ENCODE data around the gene CACNA2D2. TPM values are rescaled to one million over a fixed set of nuclear protein-coding genes. Genes with fewer than 3 reads are reported as not detected.

CACNA2D2 gene
- total and polyA plus RNA-seq, 2 of the 13 experiments (the other 11 are each of a cell fraction or from before 2014, with no cell fraction given), result not detected

DNA sequence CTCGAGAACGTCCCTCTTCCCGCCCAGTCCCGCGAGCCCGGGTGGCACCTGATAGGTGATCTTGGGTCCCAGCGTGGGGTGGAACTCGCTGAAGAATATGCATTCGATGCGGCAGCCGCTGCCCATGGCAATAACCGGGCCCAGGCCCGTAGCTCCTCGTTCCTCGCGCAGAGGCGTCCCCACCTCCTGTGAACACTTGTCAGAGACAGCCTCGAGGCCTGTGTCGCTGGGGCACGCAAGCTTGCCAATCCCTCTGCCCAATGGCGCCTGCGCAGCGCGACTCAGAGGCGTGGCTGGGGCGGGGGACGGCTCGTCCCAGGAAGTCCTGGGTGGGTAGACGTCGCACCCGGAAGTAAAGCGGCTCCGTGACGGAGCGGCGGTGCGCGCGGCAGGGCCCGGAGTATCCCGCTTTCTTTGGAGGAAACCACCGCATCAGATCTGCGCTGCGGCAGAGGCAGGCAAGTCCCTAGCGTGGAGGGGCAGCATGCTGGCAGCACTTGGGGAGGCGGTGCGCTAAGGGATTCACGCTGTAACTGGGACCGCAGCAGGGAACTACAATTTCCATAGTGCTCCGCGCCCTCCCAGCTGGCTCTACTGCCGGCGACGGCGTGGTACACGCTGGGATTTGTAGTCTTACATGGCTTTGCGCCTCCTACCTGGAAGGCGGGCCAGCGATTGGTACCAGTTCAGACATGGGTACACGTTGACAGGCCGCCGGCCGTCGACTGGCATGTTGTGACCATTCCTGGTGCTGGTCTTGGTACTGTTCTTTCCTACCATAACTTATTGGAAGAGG, 152.7 kb downstream of the CACNA2D2 start, which contains the start of the genes CYB561D2 and NPRL2 (continued):
- TF ChIP-seq ZBTB3 (CRISPR knock-in tag; IDR thresholded peaks at IDR 0.05; ENCODE audit: borderline replicate concordance, low read depth), result 0 out of 2 replicates have a peak, but pooled peaks have one; percentile 68
- peak; percentile 92 for TF ChIP-seq PHF8 (CRISPR knock-in tag; IDR thresholded peaks at IDR 0.05)
- peak; percentile 98 for TF ChIP-seq HCFC1 (IDR thresholded peaks at IDR 0.05; ENCODE audit: low read depth, low read length)
- no peak for TF ChIP-seq NFRKB (IDR thresholded peaks at IDR 0.05)
- TF ChIP-seq YEATS2 (CRISPR knock-in tag; IDR thresholded peaks at IDR 0.05; ENCODE audit: borderline replicate concordance), result peak; percentile 87
- TF ChIP-seq PAX8 (CRISPR knock-in tag; IDR thresholded peaks at IDR 0.05; ENCODE audit: borderline replicate concordance), result no peak; the same call in 1 of the 2 replicates
- peak; percentile 86; the same call in 1 of the 2 replicates for TF ChIP-seq PCBP1 (IDR thresholded peaks at IDR 0.05; ENCODE audit: borderline replicate concordance, low read depth, low read length)
- TF ChIP-seq ZNF567 (CRISPR knock-in tag; IDR thresholded peaks at IDR 0.05; ENCODE audit: borderline replicate concordance), result peak; percentile 91
- peak; percentile 63; the same call in 1 of the 2 replicates for TF ChIP-seq SAFB2 (CRISPR knock-in tag; IDR thresholded peaks at IDR 0.05; ENCODE audit: borderline replicate concordance, low read depth)
- TF ChIP-seq, protein P1, sequence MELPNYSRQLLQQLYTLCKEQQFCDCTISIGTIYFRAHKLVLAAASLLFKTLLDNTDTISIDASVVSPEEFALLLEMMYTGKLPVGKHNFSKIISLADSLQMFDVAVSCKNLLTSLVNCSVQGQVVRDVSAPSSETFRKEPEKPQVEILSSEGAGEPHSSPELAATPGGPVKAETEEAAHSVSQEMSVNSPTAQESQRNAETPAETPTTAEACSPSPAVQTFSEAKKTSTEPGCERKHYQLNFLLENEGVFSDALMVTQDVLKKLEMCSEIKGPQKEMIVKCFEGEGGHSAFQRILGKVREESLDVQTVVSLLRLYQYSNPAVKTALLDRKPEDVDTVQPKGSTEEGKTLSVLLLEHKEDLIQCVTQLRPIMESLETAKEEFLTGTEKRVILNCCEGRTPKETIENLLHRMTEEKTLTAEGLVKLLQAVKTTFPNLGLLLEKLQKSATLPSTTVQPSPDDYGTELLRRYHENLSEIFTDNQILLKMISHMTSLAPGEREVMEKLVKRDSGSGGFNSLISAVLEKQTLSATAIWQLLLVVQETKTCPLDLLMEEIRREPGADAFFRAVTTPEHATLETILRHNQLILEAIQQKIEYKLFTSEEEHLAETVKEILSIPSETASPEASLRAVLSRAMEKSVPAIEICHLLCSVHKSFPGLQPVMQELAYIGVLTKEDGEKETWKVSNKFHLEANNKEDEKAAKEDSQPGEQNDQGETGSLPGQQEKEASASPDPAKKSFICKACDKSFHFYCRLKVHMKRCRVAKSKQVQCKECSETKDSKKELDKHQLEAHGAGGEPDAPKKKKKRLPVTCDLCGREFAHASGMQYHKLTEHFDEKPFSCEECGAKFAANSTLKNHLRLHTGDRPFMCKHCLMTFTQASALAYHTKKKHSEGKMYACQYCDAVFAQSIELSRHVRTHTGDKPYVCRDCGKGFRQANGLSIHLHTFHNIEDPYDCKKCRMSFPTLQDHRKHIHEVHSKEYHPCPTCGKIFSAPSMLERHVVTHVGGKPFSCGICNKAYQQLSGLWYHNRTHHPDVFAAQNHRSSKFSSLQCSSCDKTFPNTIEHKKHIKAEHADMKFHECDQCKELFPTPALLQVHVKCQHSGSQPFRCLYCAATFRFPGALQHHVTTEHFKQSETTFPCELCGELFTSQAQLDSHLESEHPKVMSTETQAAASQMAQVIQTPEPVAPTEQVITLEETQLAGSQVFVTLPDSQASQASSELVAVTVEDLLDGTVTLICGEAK (IDR thresholded peaks at IDR 0.05), result no peak
- TF ChIP-seq, protein P1 (CRISPR knock-in tag; IDR thresholded peaks at IDR 0.05), result peak; percentile 87
- TF ChIP-seq NONO (IDR thresholded peaks at IDR 0.05), result no peak
- peak; percentile 62; the same call in 1 of the 2 replicates for TF ChIP-seq NONO (CRISPR knock-in tag; conservative IDR thresholded peaks at IDR 0.05)
- peak; percentile 87 for TF ChIP-seq TGIF2 (CRISPR knock-in tag; IDR thresholded peaks at IDR 0.05)
- peak; percentile 13; the same call in 1 of the 2 replicates for TF ChIP-seq JUN (CRISPR knock-in tag; IDR thresholded peaks at IDR 0.05)
- TF ChIP-seq ETS1 (CRISPR knock-in tag; IDR thresholded peaks at IDR 0.05), result peak; percentile 91; the same call in 1 of the 2 replicates
- peak; percentile 84; the same call in 1 of the 2 replicates for TF ChIP-seq ZNF782 (CRISPR knock-in tag; IDR thresholded peaks at IDR 0.05; ENCODE audit: borderline replicate concordance)
- TF ChIP-seq, protein P2, sequence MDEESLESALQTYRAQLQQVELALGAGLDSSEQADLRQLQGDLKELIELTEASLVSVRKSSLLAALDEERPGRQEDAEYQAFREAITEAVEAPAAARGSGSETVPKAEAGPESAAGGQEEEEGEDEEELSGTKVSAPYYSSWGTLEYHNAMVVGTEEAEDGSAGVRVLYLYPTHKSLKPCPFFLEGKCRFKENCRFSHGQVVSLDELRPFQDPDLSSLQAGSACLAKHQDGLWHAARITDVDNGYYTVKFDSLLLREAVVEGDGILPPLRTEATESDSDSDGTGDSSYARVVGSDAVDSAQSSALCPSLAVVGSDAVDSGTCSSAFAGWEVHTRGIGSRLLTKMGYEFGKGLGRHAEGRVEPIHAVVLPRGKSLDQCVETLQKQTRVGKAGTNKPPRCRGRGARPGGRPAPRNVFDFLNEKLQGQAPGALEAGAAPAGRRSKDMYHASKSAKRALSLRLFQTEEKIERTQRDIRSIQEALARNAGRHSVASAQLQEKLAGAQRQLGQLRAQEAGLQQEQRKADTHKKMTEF (CRISPR knock-in tag; IDR thresholded peaks at IDR 0.05), result peak; percentile 92
- no peak for TF ChIP-seq ZKSCAN1 (IDR thresholded peaks at IDR 0.05; ENCODE audit: low read length)

Data from HepG2 (cell line).